ENCODE measurements around the gene FBN2. TPM values are rescaled to one million over a fixed set of nuclear protein-coding genes. Genes with fewer than 3 reads are reported as not detected.

Gene FBN2
- total and polyA plus RNA-seq, 2 experiments from 2014 or later = 15.2 to 63.2 TPM

- Histone ChIP-seq H3K9me3 (ENCODE audit: low read depth) (no peaks in the 10 kb centered on the region), H3F3A (ENCODE audit: insufficient read depth) (no peaks in the 10 kb centered on the region), H3K27me3 (replicated peaks; ENCODE audit: insufficient read depth) (no peaks in the 10 kb centered on the region), H3K9ac (no peak overlapping the region), H3K36me3 (ENCODE audit: low read depth) (no peaks in the 10 kb centered on the region), H3K27ac (no peak overlapping the region), H3K79me2 (ENCODE audit: insufficient read depth) (no peaks in the 10 kb centered on the region), H4K20me1 (ENCODE audit: insufficient read depth) (peaks cover 2% of the 10 kb centered on the region; the same call in 1 of the 2 replicates), H2AFZ (no peak overlapping the region), H3K4me3 (no peak overlapping the region), H3K4me1 (ENCODE audit: insufficient read depth) (peaks cover 15% of the 10 kb centered on the region), H3K9me2 (ENCODE audit: insufficient read depth) (no peaks in the 10 kb centered on the region), H3K4me2 (ENCODE audit: unreplicated experiment) (no peak overlapping the region)
- no peak for TF ChIP-seq EZH2phosphoT487 (IDR thresholded peaks at IDR 0.05; ENCODE audit: insufficient read depth, low read depth)
- no peak for TF ChIP-seq EZH2 (IDR thresholded peaks at IDR 0.05; ENCODE audit: insufficient read depth, poor library complexity, severe bottlenecking)
- DNase-seq = no peak
- in situ Hi-C loops (cut with MboI) = no loop called here
- WGBS, 2 experiments (ENCODE audit: low coverage in 1 of 2, low lambda C conversion rate in 2 of 2, missing lambda C conversion rate in 2 of 2) = 1 to 5% methylated on average over 2 of the region's 2 CpGs
These were observed 124.7 kb downstream of the FBN2 start for GRCh38 chr5:128413356-128413755.

GRCh38 chr5:128412145-128412930 lies 125.7 kb downstream of the FBN2 start:
- Histone ChIP-seq H4K20me1 (ENCODE audit: insufficient read depth) (no peaks in the 10 kb centered on the region), H2AFZ (no peak overlapping the region), H3K4me2 (ENCODE audit: unreplicated experiment) (no peak overlapping the region), H3K9me2 (ENCODE audit: insufficient read depth) (no peaks in the 10 kb centered on the region), H3K4me1 (ENCODE audit: insufficient read depth) (peaks cover 15% of the 10 kb centered on the region), H3K9me3 (ENCODE audit: low read depth) (no peaks in the 10 kb centered on the region), H3K27ac (no peak overlapping the region), H3K9ac (no peak overlapping the region), H3K4me3 (no peak overlapping the region), H3K36me3 (ENCODE audit: low read depth) (no peaks in the 10 kb centered on the region), H3K79me2 (ENCODE audit: insufficient read depth) (no peaks in the 10 kb centered on the region), H3K27me3 (replicated peaks; ENCODE audit: insufficient read depth) (no peaks in the 10 kb centered on the region), H3F3A (ENCODE audit: insufficient read depth) (no peaks in the 10 kb centered on the region)
- no peak for DNase-seq
- TF ChIP-seq EZH2 (IDR thresholded peaks at IDR 0.05; ENCODE audit: insufficient read depth, poor library complexity, severe bottlenecking) (no peak), EZH2phosphoT487 (IDR thresholded peaks at IDR 0.05; ENCODE audit: insufficient read depth, low read depth) (no peak)
- in situ Hi-C loops (cut with MboI) = no loop called here
- WGBS, 2 experiments (ENCODE audit: low coverage in 1 of 2, low lambda C conversion rate in 2 of 2, missing lambda C conversion rate in 2 of 2) = 15 to 29% methylated on average over 1 of the region's 1 CpG

- no peak for DNase-seq
- in situ Hi-C loops (cut with MboI) = no loop called here
These were observed 128.8 kb downstream of the FBN2 start for GRCh38 chr5:128409166-128409800.

GRCh38 chr5:128408622-128409021 lies 129.4 kb downstream of the FBN2 start:
- Histone ChIP-seq H2AFZ (no peak overlapping the region), H3K79me2 (ENCODE audit: insufficient read depth) (no peaks in the 10 kb centered on the region), H3K36me3 (ENCODE audit: low read depth) (no peaks in the 10 kb centered on the region), H3K27ac (no peak overlapping the region), H3K27me3 (replicated peaks; ENCODE audit: insufficient read depth) (no peaks in the 10 kb centered on the region), H3K4me1 (ENCODE audit: insufficient read depth) (peaks cover 15% of the 10 kb centered on the region), H3K9me2 (ENCODE audit: insufficient read depth) (no peaks in the 10 kb centered on the region), H3K4me2 (ENCODE audit: unreplicated experiment) (no peak overlapping the region), H3F3A (ENCODE audit: insufficient read depth) (no peaks in the 10 kb centered on the region), H3K9me3 (ENCODE audit: low read depth) (no peaks in the 10 kb centered on the region), H3K4me3 (no peak overlapping the region), H4K20me1 (ENCODE audit: insufficient read depth) (no peaks in the 10 kb centered on the region), H3K9ac (no peak overlapping the region)
- WGBS, 2 experiments (ENCODE audit: low coverage in 1 of 2, low lambda C conversion rate in 2 of 2, missing lambda C conversion rate in 2 of 2) = 73 to 75% methylated on average over 5 of the region's 5 CpGs
- no peak for TF ChIP-seq EZH2phosphoT487 (IDR thresholded peaks at IDR 0.05; ENCODE audit: insufficient read depth, low read depth)
- TF ChIP-seq EZH2 (IDR thresholded peaks at IDR 0.05; ENCODE audit: insufficient read depth, poor library complexity, severe bottlenecking) = no peak
- in situ Hi-C loops (cut with MboI) = no loop called here
- DNase-seq = no peak

More at GRCh38 chr5:128409166-128409800, 128.8 kb downstream of the FBN2 start:
- Histone ChIP-seq H2AFZ (no peak overlapping the region), H4K20me1 (ENCODE audit: insufficient read depth) (no peaks in the 10 kb centered on the region), H3K9me2 (ENCODE audit: insufficient read depth) (no peaks in the 10 kb centered on the region), H3K9ac (no peak overlapping the region), H3K4me1 (ENCODE audit: insufficient read depth) (peaks cover 15% of the 10 kb centered on the region), H3K36me3 (ENCODE audit: low read depth) (no peaks in the 10 kb centered on the region), H3F3A (ENCODE audit: insufficient read depth) (no peaks in the 10 kb centered on the region), H3K4me3 (no peak overlapping the region), H3K79me2 (ENCODE audit: insufficient read depth) (no peaks in the 10 kb centered on the region), H3K27ac (no peak overlapping the region), H3K4me2 (ENCODE audit: unreplicated experiment) (no peak overlapping the region), H3K9me3 (ENCODE audit: low read depth) (no peaks in the 10 kb centered on the region), H3K27me3 (replicated peaks; ENCODE audit: insufficient read depth) (no peaks in the 10 kb centered on the region)
- TF ChIP-seq EZH2 (IDR thresholded peaks at IDR 0.05; ENCODE audit: insufficient read depth, poor library complexity, severe bottlenecking) (no peak), EZH2phosphoT487 (IDR thresholded peaks at IDR 0.05; ENCODE audit: insufficient read depth, low read depth) (no peak)
